ENCODE results near the gene IGF2R. TPM values are rescaled to one million over a fixed set of nuclear protein-coding genes. Genes with fewer than 3 reads are reported as not detected.
A peak's percentile ranks its signal among the peaks of the same experiment; 100 is the strongest.

IGF2R gene
- total and polyA plus RNA-seq, 2 of the 13 experiments (the other 11 are each of a cell fraction or from before 2014, with no cell fraction given), result 38.3 to 70.0 TPM

DNA sequence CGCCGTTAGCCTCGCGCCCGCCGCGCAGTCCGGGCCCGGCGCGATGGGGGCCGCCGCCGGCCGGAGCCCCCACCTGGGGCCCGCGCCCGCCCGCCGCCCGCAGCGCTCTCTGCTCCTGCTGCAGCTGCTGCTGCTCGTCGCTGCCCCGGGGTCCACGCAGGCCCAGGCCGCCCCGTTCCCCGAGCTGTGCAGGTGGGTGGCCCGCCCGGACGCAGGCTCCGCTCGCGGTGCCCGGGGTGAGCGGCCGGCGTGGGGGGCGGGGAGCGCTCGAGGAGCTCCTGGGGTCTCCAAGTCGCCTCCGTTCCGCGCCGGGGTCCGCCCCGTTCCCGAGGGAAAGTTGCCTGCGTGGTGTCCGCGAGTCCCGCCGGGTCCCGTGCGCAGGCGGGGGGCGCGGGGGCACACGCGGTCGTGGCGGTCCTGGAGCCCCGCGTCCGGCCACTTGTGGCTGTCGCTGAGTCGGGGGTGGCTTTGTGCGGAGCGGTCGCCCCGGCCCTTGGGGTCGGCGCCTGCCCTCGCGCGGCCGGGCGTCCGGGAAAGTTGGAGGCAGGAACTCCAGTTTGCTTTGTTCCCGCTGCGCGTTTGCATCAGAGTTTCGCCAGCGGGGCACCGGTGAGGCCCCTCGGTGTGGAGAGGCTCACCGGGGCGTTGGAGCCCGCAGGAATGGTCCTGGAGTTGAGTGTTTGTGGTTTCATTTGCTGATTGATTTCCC is 476 bp downstream of the IGF2R start (continued):
- TF ChIP-seq ZGPAT (CRISPR knock-in tag; IDR thresholded peaks at IDR 0.05) (0 out of 2 replicates have a peak, but pooled peaks have one; percentile 5), HDAC1 (CRISPR knock-in tag; IDR thresholded peaks at IDR 0.05) (0 out of 2 replicates have a peak, but pooled peaks have one; percentile 37), KLF15 (CRISPR knock-in tag; IDR thresholded peaks at IDR 0.05; ENCODE audit: borderline replicate concordance) (peak; percentile 67; the same call in 1 of the 2 replicates), SOX6 (IDR thresholded peaks at IDR 0.05) (no peak), SOX6 (CRISPR knock-in tag; IDR thresholded peaks at IDR 0.05) (no peak), ZNF616 (CRISPR knock-in tag; IDR thresholded peaks at IDR 0.05; ENCODE audit: low read depth) (peak; percentile 63; the same call in 1 of the 2 replicates), ZNF12 (CRISPR knock-in tag; IDR thresholded peaks at IDR 0.05) (0 out of 2 replicates have a peak, but pooled peaks have one; percentile 5), ZNF572 (CRISPR knock-in tag; IDR thresholded peaks at IDR 0.05) (no peak), CREB1 (IDR thresholded peaks at IDR 0.05) (no peak), CREB1 (CRISPR knock-in tag; IDR thresholded peaks at IDR 0.05) (no peak), KMT2B (CRISPR knock-in tag; IDR thresholded peaks at IDR 0.05) (no peak), ZNF773 (CRISPR knock-in tag; IDR thresholded peaks at IDR 0.05; ENCODE audit: borderline replicate concordance) (no peak), NBN (conservative IDR thresholded peaks at IDR 0.05) (no peak), JUN (CRISPR knock-in tag; IDR thresholded peaks at IDR 0.05) (no peak), POGK (CRISPR knock-in tag; conservative IDR thresholded peaks at IDR 0.05) (no peak), ZFP90 (CRISPR knock-in tag; IDR thresholded peaks at IDR 0.05; ENCODE audit: borderline replicate concordance) (no peak), ZSCAN20 (CRISPR knock-in tag; IDR thresholded peaks at IDR 0.05; ENCODE audit: borderline replicate concordance) (0 out of 2 replicates have a peak, but pooled peaks have one; percentile 9), HOXA9 (CRISPR knock-in tag; IDR thresholded peaks at IDR 0.05; ENCODE audit: borderline replicate concordance) (peak; percentile 47; the same call in 1 of the 2 replicates), ZZZ3 (CRISPR knock-in tag; IDR thresholded peaks at IDR 0.05; ENCODE audit: borderline replicate concordance) (no peak), MXD4 (CRISPR knock-in tag; IDR thresholded peaks at IDR 0.05) (no peak), HNF4G (IDR thresholded peaks at IDR 0.05; ENCODE audit: borderline replicate concordance, low read depth, low read length) (no peak), HNF4G (CRISPR knock-in tag; IDR thresholded peaks at IDR 0.05; ENCODE audit: borderline replicate concordance, low read depth) (no peak), ERF (CRISPR knock-in tag; IDR thresholded peaks at IDR 0.05) (no peak)
- TF ChIP-seq, protein P1, sequence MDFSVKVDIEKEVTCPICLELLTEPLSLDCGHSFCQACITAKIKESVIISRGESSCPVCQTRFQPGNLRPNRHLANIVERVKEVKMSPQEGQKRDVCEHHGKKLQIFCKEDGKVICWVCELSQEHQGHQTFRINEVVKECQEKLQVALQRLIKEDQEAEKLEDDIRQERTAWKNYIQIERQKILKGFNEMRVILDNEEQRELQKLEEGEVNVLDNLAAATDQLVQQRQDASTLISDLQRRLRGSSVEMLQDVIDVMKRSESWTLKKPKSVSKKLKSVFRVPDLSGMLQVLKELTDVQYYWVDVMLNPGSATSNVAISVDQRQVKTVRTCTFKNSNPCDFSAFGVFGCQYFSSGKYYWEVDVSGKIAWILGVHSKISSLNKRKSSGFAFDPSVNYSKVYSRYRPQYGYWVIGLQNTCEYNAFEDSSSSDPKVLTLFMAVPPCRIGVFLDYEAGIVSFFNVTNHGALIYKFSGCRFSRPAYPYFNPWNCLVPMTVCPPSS (IDR thresholded peaks at IDR 0.05), result no peak
- TF ChIP-seq, protein P2, sequence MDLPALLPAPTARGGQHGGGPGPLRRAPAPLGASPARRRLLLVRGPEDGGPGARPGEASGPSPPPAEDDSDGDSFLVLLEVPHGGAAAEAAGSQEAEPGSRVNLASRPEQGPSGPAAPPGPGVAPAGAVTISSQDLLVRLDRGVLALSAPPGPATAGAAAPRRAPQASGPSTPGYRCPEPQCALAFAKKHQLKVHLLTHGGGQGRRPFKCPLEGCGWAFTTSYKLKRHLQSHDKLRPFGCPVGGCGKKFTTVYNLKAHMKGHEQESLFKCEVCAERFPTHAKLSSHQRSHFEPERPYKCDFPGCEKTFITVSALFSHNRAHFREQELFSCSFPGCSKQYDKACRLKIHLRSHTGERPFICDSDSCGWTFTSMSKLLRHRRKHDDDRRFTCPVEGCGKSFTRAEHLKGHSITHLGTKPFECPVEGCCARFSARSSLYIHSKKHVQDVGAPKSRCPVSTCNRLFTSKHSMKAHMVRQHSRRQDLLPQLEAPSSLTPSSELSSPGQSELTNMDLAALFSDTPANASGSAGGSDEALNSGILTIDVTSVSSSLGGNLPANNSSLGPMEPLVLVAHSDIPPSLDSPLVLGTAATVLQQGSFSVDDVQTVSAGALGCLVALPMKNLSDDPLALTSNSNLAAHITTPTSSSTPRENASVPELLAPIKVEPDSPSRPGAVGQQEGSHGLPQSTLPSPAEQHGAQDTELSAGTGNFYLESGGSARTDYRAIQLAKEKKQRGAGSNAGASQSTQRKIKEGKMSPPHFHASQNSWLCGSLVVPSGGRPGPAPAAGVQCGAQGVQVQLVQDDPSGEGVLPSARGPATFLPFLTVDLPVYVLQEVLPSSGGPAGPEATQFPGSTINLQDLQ (CRISPR knock-in tag; IDR thresholded peaks at IDR 0.05), result no peak

Measured in HepG2 (cell line).